ENCODE data around the gene PRAMEF17. TPM values are rescaled to one million over a fixed set of nuclear protein-coding genes. Genes with fewer than 3 reads are reported as not detected.
"Not testable (repeated sequence)": the region's sequence is repeated elsewhere in the genome, so short reads cannot be mapped to it uniquely, and the experiment has no call there.

Gene PRAMEF17
- total RNA-seq, 1 experiment from 2014 or later: not detected

DNA sequence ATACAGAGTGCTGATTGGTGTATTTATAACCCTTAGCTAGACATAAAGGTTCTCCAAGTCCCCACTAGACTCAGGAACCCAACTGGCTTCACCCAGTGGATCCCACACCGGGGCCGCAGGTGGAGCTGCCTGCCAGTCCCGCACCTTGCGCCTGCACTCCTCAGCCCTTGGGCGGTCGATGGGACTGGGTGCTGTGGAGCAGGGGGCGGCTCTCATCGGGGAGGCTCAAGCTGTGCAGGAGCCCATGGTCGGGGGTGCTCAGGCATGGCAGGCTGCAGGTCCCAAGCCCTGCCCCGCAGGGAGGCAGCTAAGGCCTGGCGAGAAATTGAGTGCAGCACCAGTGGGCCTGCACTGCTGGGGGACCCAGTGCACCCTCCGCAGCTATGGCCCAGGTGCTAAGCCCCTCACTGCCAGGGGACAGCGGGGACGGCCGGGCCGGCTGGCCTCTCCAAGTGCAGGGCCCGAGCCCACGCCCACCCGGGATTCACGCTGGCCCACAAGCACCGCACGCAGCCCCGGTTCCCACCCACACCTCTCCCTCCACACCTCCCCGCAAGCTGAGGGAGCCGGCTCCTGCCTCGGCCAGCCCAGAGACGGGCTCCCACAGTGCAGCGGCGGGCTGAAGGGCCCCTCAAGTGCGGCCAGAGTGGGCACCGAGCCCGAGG, 44.4 kb downstream of the PRAMEF17 start:
- in situ Hi-C loops (cut with HindIII; ENCODE audit: low pct_unique_long_range_greater_than_20kb, low sequenced_read_pairs); DNase-seq (ENCODE audit: low read depth, low spot score): not testable (repeated sequence)

GRCh38 chr1:13435458-13435857, 46.0 kb downstream of the PRAMEF17 start:
- DNase-seq (ENCODE audit: low read depth, low spot score): no peak
- in situ Hi-C loops (cut with HindIII; ENCODE audit: low pct_unique_long_range_greater_than_20kb, low sequenced_read_pairs): no loop called here

- in situ Hi-C loops (cut with HindIII; ENCODE audit: low pct_unique_long_range_greater_than_20kb, low sequenced_read_pairs); DNase-seq (ENCODE audit: low read depth, low spot score): not testable (repeated sequence)
These were observed 49.8 kb downstream of the PRAMEF17 start for GRCh38 chr1:13439104-13439783.

Other genes starting within 250 kb of the PRAMEF17 start
- not detected in 2 replicates for gene PRAMEF26, start 233.6 kb upstream of the PRAMEF17 start, total RNA-seq (2014; rRNA removed; shearing (Covaris generic))
- not detected in 2 replicates for gene HNRNPCL4, start 224.0 kb upstream of the PRAMEF17 start, total RNA-seq (2014; rRNA removed; shearing (Covaris generic))
- gene PRAMEF9, start 217.8 kb upstream of the PRAMEF17 start, total RNA-seq (2014; rRNA removed; shearing (Covaris generic)): not detected in 2 replicates
- not detected in 2 replicates for gene PRAMEF13, start 188.2 kb upstream of the PRAMEF17 start, total RNA-seq (2014; rRNA removed; shearing (Covaris generic))
- gene PRAMEF18, start 163.5 kb upstream of the PRAMEF17 start, total RNA-seq (2014; rRNA removed; shearing (Covaris generic)): not detected in 2 replicates
- gene PRAMEF5, start 135.4 kb upstream of the PRAMEF17 start, total RNA-seq (2014; rRNA removed; shearing (Covaris generic)): not detected in 2 replicates
- gene PRAMEF8, start 104.5 kb upstream of the PRAMEF17 start, total RNA-seq (2014; rRNA removed; shearing (Covaris generic)): not detected in 2 replicates
- gene PRAMEF33, start 86.1 kb upstream of the PRAMEF17 start, total RNA-seq (2014; rRNA removed; shearing (Covaris generic)): not detected in 2 replicates
- gene PRAMEF15, start 74.1 kb upstream of the PRAMEF17 start, total RNA-seq (2014; rRNA removed; shearing (Covaris generic)): not detected in 2 replicates
- not detected in 2 replicates for gene PRAMEF14, start 42.5 kb upstream of the PRAMEF17 start, total RNA-seq (2014; rRNA removed; shearing (Covaris generic))
- gene PRAMEF19, start 17.7 kb upstream of the PRAMEF17 start, total RNA-seq (2014; rRNA removed; shearing (Covaris generic)): not detected in 2 replicates
- not detected in 2 replicates for gene PRAMEF20, start 20.8 kb downstream of the PRAMEF17 start, total RNA-seq (2014; rRNA removed; shearing (Covaris generic))
- not detected in 2 replicates for gene LRRC38, start 124.4 kb downstream of the PRAMEF17 start, total RNA-seq (2014; rRNA removed; shearing (Covaris generic))
- not detected in 2 replicates for gene PDPN, start 194.2 kb downstream of the PRAMEF17 start, total RNA-seq (2014; rRNA removed; shearing (Covaris generic))